ENCODE results near the gene ALPG.
"Not testable (repeated sequence)": the region's sequence is repeated elsewhere in the genome, so short reads cannot be mapped to it uniquely, and the experiment has no call there.

The ALPG gene

DNA sequence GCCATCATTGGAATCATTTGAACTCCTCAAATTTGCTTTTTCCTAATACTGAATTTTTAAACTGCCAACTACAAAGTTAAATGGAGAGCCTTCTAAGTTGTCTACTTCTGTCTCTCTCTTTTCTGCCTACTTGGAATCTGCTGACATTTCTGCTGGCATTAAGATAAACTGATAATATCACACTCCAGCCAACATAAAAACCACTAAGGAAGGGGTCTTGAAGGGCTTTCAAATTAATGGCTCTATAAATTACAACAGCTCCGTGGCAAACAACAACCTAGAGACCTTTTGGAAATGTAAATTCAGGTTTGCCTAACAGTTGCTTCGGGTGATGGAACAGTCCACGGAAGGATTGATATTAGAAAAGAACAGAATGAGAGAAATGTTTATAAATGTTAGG is 16.0 kb upstream of the ALPG start:
- ChIA-PET CTCF (interaction anchor here (0.9 to 1.3 kb wide), 2 partner anchors 25 to 465 kb away, joined by 3 to 4 read pairs; no protein-coding TSS in a partner anchor), POLR2A (no interaction called here)
- no peak for DNase-seq (ENCODE audit: low read depth, low spot score)
- TF ChIP-seq, protein P1, sequence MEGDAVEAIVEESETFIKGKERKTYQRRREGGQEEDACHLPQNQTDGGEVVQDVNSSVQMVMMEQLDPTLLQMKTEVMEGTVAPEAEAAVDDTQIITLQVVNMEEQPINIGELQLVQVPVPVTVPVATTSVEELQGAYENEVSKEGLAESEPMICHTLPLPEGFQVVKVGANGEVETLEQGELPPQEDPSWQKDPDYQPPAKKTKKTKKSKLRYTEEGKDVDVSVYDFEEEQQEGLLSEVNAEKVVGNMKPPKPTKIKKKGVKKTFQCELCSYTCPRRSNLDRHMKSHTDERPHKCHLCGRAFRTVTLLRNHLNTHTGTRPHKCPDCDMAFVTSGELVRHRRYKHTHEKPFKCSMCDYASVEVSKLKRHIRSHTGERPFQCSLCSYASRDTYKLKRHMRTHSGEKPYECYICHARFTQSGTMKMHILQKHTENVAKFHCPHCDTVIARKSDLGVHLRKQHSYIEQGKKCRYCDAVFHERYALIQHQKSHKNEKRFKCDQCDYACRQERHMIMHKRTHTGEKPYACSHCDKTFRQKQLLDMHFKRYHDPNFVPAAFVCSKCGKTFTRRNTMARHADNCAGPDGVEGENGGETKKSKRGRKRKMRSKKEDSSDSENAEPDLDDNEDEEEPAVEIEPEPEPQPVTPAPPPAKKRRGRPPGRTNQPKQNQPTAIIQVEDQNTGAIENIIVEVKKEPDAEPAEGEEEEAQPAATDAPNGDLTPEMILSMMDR (IDR thresholded peaks at IDR 0.05; ENCODE audit: insufficient read depth, low read length, missing control alignments), result no peak
- no peak overlapping the region for H3K4me3 ChIP-seq (ENCODE audit: low read depth, low read length)

DNA sequence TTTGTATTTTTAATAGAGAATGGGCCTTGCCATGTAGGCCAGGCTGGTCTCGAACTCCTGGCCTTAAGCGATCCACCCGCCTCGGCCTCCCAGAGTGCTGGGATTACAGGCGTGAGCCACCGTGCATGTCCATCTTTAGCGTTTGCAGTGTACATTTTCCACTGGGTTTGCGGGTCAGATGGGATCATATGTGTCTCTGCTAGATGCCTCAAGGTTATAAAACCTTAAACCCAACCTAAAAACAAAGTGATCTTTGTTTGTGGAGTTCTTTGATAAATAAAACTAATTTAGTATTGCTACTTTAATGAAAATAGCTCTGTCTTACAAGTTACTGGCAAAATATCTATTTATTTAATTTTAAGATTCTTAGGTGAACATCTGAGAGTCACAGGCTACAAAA is 13.1 kb upstream of the ALPG start:
- no peak overlapping the region for H3K4me3 ChIP-seq (ENCODE audit: low read depth, low read length)
- POLR2A ChIA-PET, result no interaction called here
- CTCF ChIA-PET, result no interaction called here
- TF ChIP-seq, protein P1 (IDR thresholded peaks at IDR 0.05; ENCODE audit: insufficient read depth, low read length, missing control alignments), result no peak
- no peak for DNase-seq (ENCODE audit: low read depth, low spot score)

DNA sequence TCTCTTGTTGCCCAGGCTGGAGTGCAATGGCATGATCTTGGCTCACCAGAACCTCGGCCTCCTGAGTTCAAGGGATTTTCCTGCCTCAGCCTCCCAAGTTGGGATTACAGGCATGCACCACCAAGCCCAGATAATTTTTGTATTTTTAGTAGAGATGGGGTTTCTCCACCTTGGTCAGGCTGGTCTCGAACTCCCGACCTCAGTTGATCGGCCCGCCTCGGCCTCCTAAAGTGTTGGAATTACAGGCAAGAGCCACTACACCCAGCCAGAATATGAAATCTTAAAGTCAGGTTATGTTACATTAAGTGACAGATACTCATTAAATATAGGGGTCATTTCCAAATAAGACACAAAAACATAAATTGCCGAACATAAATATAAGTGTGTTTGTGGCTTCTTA is 12.2 kb upstream of the ALPG start:
- CTCF ChIA-PET; H3K4me3 ChIP-seq (ENCODE audit: low read depth, low read length); POLR2A ChIA-PET; DNase-seq (ENCODE audit: low read depth, low spot score): not testable (repeated sequence)

DNA sequence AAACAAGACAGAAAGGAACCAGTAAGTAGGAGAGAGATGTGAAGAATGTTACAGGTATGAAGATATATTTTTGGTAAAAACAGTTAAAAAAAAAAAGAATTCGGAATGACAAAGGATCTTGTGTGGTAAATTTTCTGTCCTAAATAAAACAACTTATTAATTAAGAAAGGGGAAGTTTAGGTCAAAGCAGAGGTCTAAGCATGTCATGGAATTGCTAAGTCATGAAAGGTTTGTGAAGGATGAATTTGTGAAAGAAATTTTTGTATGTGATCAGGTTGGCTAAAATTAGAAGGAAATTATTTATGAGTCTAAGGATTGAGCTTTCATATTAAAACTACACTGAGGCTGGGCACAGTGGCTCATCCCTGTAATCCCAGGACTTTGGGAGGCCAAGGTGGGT is 11.1 kb upstream of the ALPG start:
- TF ChIP-seq, protein P1 (IDR thresholded peaks at IDR 0.05; ENCODE audit: insufficient read depth, low read length, missing control alignments), result no peak
- ChIA-PET POLR2A (no interaction called here), CTCF (interaction anchor here (1.0 kb wide), 1 partner anchor 68 kb away, joined by 3 read pairs; no protein-coding TSS in a partner anchor)
- DNase-seq (ENCODE audit: low read depth, low spot score), result no peak
- no peak overlapping the region for H3K4me3 ChIP-seq (ENCODE audit: low read depth, low read length)

DNA sequence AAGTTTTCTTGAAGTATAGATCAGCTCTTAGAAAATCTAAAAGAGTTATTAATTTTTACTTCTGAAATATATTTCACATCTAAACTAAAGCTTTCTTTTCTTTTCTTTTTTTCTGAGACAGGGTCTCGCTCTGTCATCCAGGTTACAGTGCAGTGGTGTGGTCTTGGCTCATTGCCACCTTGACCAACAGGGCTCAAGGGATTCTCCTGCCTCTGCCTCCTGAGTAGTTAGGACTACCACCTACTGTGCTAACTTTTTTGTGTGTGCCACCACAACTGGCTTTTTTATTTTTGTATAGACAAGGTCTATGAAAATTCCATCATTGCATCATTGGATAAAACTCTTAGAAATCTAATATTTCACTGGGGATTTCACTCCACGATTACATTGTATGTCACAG is 10.0 kb upstream of the ALPG start:
- H3K4me3 ChIP-seq (ENCODE audit: low read depth, low read length), result no peak overlapping the region
- TF ChIP-seq, protein P1 (IDR thresholded peaks at IDR 0.05; ENCODE audit: insufficient read depth, low read length, missing control alignments), result no peak
- ChIA-PET POLR2A (no interaction called here), CTCF (interaction anchor here (1.0 kb wide), 1 partner anchor 69 kb away, joined by 3 read pairs; no protein-coding TSS in a partner anchor)
- DNase-seq (ENCODE audit: low read depth, low spot score), result no peak

DNA sequence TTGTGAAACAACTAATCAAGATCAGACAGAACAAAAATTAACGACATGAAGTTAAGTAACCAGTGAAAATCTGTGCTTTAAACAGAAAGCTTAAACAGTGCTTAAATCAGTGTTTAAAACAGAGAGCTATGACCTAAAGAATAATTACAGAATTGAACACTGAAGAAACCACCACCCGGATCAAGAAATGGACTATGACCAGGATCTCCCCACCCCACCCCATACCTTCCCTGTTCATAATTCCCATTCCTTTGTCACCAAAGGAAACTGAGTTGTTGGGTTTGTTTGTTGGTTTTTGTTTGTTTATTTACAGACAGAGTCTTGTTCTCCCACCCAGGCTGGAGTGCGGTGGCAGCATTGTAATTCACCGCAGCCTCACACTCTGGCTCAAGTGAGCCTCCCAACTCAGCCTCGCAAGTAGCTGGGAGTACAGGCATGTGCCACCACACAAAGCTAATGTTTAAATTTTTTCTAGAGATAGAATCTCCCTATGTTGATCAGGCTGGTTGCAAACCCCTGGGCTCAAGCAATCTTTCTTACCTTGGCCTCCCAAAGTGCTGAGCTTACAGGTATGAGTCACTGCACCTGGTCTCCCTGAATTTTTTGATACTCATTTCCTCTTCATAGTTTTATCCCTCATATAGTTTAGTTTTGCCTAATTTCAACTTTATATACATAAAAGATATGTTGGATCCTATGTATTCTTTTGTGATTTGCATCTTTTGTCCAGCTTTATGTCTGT is 8.2 kb upstream of the ALPG start:
- TF ChIP-seq, protein P1 (IDR thresholded peaks at IDR 0.05; ENCODE audit: insufficient read depth, low read length, missing control alignments), result no peak
- no peak overlapping the region for H3K4me3 ChIP-seq (ENCODE audit: low read depth, low read length)
- ChIA-PET CTCF (no interaction called here), POLR2A (no interaction called here)
- DNase-seq (ENCODE audit: low read depth, low spot score), result no peak

Measured in AG04449 (cell line).